GM19240 (cell line): ENCODE results near the gene CLECL1.
"Not testable (repeated sequence)": the region's sequence is repeated elsewhere in the genome, so short reads cannot be mapped to it uniquely, and the experiment has no call there.

ENCODE experiments used
- DNase-seq: peaks from one replicate; pipeline ENCODE4 v3.0.0; 2011; ENCODE audit warnings: low spot score; ENCODE audit not compliant: insufficient read length

Gene CLECL1

GRCh38 chr12:9721394-9722092 is 11.4 kb downstream of the CLECL1 start:
- no peak for DNase-seq

DNA sequence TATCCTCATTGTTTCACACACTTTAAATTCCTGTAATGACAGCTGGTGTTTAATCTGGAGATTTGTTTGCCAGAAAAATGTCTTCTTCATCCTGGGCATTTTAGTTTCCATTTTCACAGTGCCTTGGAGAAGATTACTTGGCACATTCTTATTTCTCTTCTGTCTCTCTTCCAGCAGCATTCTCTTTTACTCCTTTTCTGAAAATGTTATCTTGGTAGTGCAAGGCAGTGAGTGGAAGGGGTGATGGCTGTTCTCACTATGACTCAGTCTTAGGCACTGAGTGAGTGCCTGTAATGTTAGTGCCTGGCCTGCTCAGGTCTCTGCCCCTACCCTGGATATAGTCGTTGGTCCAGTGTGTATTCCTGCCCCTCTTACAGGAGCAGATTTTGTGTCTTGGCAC is 13.1 kb downstream of the CLECL1 start:
- no peak for DNase-seq

- no peak for DNase-seq
Observed at GRCh38 chr12:9718968-9719367, 13.9 kb downstream of the CLECL1 start.

DNA sequence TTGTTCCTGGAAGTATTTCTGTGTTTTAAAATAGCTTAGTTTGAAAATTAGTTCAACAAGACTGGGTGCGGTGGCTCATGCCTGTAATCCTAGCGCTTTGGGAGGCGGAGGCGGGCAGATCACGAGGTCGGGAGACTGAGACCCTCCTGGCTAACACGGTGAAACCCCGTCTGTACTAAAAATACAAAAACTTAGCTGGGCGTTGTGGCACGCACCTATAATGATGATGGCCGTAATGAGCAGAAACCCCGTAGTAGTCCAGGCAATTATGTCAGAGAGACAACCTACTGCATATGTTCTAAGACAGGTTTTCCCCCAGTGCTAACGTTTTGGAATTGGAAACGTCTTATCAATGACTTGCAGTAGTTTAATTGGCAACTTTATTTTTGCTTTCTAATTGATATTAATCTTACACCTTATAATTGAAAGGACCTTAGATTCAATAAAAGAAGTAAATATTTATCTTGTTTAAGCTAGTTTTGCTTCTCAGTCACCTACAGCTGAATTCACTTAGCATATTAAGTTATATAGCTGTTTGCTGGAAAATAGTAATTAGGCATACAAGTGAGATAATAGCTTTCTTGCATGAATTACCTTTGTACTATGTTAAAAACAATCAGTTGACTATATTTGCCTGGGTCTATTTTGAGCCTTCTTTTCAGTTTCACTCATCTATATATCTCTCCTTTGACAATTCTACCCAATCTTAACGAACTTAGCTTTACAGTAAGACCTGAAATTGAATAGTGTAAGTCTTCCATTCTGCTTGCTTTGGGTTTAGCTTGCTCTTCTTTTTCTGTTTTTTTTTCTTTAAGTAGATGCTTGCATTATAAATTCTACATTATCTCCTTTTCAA is 15.6 kb downstream of the CLECL1 start:
- DNase-seq: no peak

- DNase-seq: not testable (repeated sequence)
Observed at GRCh38 chr12:9713032-9713558, 19.8 kb downstream of the CLECL1 start.

DNA sequence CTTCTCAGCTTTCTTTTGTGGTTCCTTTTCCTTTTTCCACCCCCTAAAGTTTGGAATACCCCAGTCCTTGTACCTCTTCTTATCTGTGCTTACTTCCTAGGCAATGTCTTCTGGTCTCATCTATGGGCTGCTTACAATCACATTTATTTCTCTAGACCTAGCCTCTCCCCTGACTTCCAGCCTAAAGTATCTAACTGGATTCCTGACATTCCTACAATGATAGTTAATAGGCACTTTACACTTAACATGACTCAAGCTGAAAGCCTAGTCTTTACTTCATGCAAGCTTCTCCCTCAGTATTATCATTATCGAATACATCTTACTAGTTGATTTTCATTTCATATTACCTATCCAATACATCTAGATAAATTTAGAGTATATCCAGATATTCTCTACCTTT is 21.2 kb downstream of the CLECL1 start:
- DNase-seq: no peak

GRCh38 chr12:9710584-9711375 is 22.1 kb downstream of the CLECL1 start:
- no peak for DNase-seq

GRCh38 chr12:9708853-9709252 is 24.0 kb downstream of the CLECL1 start:
- DNase-seq: no peak

DNA sequence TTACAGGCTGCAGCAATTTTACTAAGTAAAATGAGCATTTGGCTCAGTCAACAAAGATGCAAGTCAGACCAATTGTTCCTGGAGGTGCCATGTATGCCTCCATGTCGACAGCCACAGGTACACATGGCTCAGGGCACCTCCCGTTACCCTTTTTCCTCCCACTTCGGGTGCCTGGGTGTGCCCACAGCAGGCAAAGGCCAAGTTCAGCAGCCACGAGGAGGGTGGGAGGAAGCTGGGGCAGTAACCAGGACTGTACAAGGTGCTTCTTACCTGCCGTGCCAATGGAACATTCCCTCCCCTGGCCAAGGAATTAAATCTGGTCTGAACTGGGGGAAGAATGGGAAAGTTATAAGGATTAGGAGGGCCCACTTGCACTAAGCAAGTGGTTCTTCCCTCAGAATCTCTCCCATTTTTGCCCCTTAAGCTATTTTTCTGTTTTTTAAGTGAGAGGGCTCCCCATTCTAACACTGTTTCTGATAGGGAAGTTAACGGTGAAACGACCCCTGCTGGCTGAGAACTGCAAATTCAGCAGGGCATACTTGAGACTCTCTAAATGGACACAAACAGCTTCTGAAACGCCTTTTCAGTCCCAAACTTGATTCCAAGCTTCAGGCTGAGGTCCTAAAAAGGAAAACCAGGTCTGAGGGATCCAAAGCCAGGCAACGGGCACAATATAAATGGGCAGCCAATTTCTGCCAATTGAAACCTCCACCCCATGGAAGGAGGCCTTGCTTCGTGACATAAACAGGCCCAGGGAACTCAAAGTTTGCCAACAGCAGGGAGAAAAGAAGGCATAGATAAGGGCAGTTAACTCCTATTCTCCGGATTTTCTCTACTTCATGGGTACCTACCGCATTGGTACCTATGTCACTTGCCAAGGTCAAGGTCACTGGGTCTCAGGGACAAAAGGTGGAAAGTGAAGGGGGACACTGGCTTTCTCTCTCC is 24.8 kb downstream of the CLECL1 start:
- DNase-seq: no peak

DNA sequence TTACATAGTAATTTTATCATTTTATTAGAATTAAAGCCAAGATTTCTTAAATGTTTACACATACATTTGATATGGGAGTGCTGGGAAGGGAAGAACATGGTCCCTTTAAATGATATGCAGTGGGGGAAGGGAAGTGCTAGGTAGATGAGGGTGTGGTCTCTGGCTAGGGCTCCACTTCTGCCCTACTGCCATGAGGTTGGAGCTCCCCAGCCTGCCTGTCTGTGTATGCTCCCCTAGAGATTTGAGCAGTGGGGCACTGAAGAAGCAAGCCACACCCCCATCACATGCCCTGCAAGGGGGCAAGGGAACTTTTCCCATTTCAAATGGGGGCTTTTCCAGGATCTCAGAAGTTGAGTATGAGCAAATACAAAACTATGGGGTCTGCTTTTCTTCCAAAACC is 25.5 kb downstream of the CLECL1 start:
- DNase-seq: no peak

DNA sequence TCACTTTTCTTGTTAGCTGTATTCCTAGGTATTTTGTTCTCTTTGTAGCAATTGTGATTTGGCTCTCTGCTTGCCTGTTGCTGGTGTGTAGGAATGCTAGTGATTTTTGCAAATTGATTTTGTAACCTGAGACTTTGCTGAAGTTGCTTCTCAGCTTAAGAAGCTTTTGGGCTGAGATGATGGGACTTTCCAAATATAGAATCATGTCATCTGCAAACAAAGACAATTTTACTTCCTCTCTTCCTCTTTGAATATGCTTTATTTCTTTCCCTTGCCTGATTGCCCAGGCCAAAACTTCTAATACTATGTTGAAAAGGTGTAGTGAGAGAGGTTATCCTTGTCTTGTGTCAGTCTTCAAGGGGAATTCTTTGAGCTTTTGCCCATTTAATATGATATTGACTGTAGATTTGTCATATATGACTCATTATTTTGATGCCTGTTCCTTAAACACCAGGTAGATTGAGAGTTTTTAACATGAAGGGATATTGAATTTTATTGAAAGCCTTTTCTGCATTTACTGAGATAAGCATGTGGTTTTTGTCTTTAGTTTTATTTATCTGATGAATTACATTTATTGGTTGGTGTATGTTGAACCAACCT is 26.7 kb downstream of the CLECL1 start:
- no peak for DNase-seq

DNA sequence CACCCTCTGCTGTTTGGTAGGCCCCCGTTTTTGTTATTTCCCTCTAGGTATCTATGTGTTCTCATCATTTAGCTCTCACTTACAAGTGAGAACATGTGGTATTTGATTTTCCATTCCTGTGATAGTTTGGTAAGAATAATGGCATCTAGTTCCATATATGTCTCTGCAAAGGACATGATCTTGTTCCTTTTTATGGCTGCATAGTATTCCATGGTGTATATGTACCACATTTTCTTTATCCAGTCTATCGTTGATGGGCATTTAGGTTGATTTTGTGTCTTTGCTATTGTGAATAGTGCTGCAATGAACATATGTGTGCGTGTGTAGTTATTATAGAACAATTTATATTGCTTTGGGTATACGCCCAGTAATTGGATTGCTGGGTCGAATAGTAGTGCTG is 28.3 kb downstream of the CLECL1 start:
- DNase-seq: not testable (repeated sequence)

DNA sequence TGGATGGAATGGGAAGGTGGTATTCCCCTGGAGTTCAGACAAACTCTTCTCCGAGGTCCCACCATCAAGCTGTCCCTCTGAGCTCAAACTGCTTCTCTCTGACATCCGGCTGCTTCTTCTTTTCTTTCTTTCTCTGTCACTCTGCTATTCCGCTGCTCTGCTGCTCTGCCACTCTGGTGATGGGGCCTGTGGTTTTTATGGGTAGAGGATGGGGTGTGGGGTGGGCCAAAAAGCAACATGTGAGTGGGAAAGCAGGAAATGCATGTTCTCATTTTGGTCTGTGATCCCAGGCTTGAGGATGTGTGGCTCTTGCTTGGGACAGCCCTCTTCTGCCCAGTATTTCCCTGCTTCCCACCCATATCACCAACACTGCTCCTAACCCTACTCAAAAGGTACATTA is 30.6 kb downstream of the CLECL1 start:
- DNase-seq: no peak

- DNase-seq: no peak
Observed at GRCh38 chr12:9701380-9702154, 31.3 kb downstream of the CLECL1 start.

DNA sequence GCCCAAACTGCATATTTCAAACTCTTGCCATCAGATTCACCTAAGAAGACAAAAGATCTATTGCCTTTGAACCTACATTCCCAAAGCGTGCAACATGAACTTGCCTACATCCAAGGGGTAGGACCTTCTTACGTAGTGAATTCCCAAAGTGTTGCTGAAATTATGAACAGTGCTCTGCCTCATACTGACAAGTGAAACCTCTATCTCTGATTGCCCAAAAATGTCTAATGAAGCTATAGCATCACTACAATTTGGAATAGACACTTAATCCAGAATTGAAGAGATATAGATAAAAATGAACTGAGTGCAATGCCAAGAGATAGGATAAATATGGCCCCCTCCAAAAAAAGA is 32.3 kb downstream of the CLECL1 start:
- no peak for DNase-seq

- DNase-seq: no peak
Observed at GRCh38 chr12:9699898-9700605, 32.8 kb downstream of the CLECL1 start.

GRCh38 chr12:9699269-9699897 is 33.5 kb downstream of the CLECL1 start:
- DNase-seq: no peak

GRCh38 chr12:9698681-9699080 is 34.2 kb downstream of the CLECL1 start:
- DNase-seq: no peak
